ENCODE data around the gene MBP. TPM values are rescaled to one million over a fixed set of nuclear protein-coding genes. Genes with fewer than 3 reads are reported as not detected.

The MBP gene
- total RNA-seq, 1 experiment from 2014 or later, result 88.8 TPM

DNA sequence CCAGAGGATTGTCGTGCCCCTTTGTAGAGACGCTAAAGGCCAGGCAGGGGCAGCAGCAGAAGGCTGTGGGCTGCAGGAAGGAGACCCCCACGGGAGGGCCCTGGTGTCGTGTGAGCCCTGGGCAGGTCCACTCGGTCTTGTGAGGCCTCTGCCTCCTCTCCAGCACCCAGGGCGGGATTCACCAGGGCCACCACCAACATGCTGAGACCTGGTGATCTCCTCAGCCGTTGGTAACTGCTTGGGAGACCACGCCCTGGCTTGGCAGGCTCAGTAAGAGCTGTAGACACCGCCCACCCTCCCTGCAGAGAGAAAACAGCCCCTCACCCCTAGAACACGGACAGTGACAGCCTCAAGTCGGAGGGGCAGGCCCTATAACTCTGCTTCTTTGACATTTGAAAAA lies 21.1 kb downstream of the MBP start (continued):
- TF ChIP-seq, protein P1, sequence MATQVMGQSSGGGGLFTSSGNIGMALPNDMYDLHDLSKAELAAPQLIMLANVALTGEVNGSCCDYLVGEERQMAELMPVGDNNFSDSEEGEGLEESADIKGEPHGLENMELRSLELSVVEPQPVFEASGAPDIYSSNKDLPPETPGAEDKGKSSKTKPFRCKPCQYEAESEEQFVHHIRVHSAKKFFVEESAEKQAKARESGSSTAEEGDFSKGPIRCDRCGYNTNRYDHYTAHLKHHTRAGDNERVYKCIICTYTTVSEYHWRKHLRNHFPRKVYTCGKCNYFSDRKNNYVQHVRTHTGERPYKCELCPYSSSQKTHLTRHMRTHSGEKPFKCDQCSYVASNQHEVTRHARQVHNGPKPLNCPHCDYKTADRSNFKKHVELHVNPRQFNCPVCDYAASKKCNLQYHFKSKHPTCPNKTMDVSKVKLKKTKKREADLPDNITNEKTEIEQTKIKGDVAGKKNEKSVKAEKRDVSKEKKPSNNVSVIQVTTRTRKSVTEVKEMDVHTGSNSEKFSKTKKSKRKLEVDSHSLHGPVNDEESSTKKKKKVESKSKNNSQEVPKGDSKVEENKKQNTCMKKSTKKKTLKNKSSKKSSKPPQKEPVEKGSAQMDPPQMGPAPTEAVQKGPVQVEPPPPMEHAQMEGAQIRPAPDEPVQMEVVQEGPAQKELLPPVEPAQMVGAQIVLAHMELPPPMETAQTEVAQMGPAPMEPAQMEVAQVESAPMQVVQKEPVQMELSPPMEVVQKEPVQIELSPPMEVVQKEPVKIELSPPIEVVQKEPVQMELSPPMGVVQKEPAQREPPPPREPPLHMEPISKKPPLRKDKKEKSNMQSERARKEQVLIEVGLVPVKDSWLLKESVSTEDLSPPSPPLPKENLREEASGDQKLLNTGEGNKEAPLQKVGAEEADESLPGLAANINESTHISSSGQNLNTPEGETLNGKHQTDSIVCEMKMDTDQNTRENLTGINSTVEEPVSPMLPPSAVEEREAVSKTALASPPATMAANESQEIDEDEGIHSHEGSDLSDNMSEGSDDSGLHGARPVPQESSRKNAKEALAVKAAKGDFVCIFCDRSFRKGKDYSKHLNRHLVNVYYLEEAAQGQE (IDR thresholded peaks at IDR 0.05; ENCODE audit: insufficient read depth in 1 of 2, low read depth in 2 of 2, low read length in 1 of 2), result no peak

DNA sequence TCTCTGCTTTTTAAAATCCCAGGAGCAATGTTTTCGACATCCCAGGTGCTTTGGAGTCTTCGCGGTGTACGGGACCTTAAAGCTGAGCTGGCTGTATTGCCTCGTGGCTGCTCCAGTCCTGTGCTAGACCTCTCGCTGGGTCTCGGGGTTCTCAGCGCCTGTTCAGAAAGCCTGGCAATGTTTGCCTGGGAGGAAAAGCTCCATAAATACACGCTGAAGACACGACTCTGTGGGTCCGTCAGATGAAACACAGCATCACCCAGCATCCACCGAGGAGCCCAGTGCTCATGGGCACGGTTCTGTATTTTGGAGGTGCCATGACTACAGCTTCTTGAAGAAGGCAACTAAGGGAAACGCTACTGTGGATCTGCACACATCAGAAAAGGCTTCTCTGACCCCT lies 21.6 kb downstream of the MBP start:
- intact Hi-C loops (cut with micrococcal nuclease; ENCODE audit: unreplicated experiment) (loop anchor here (5.0 kb wide), 1 partner anchor 101 kb away; no protein-coding TSS in a partner anchor), in situ Hi-C loops (cut with HindIII; ENCODE audit: low pct_unique_long_range_greater_than_20kb, low sequenced_read_pairs) (no loop called here)
- Histone ChIP-seq H3K27ac (ENCODE audit: low read length) (peak overlapping the region; percentile 94), H3K4me3 (ENCODE audit: low read depth in 2 of 2, low read length in 2 of 2) (no peak overlapping the region), H3K4me1 (ENCODE audit: control insufficient read depth, insufficient read depth, low read length) (peaks cover 100% of the 10 kb centered on the region), H3K36me3 (ENCODE audit: control insufficient read depth, insufficient read depth, low read length) (no peaks in the 10 kb centered on the region), H3K9me3 (ENCODE audit: control insufficient read depth, insufficient read depth, low read depth, low read length) (no peaks in the 10 kb centered on the region), H3K27me3 (ENCODE audit: control insufficient read depth, insufficient read depth, low read length) (no peaks in the 10 kb centered on the region)
- TF ChIP-seq TCF7L2 (IDR thresholded peaks at IDR 0.05; ENCODE audit: low read depth, low read length) (no peak), POLR2AphosphoS5 (IDR thresholded peaks at IDR 0.05; ENCODE audit: low read depth, low read length) (no peak), SIN3A (IDR thresholded peaks at IDR 0.05; ENCODE audit: borderline replicate concordance, insufficient read depth, low read depth, low read length) (no peak)
- TF ChIP-seq, protein P2, sequence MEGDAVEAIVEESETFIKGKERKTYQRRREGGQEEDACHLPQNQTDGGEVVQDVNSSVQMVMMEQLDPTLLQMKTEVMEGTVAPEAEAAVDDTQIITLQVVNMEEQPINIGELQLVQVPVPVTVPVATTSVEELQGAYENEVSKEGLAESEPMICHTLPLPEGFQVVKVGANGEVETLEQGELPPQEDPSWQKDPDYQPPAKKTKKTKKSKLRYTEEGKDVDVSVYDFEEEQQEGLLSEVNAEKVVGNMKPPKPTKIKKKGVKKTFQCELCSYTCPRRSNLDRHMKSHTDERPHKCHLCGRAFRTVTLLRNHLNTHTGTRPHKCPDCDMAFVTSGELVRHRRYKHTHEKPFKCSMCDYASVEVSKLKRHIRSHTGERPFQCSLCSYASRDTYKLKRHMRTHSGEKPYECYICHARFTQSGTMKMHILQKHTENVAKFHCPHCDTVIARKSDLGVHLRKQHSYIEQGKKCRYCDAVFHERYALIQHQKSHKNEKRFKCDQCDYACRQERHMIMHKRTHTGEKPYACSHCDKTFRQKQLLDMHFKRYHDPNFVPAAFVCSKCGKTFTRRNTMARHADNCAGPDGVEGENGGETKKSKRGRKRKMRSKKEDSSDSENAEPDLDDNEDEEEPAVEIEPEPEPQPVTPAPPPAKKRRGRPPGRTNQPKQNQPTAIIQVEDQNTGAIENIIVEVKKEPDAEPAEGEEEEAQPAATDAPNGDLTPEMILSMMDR (IDR thresholded peaks at IDR 0.05), result no peak
- TF ChIP-seq, protein P1 (IDR thresholded peaks at IDR 0.05; ENCODE audit: insufficient read depth in 1 of 2, low read depth in 2 of 2, low read length in 1 of 2), result no peak
- CTCF ChIA-PET, result interaction anchor here (0.7 kb wide), 1 partner anchor 266 kb away, joined by 4 read pairs; no protein-coding TSS in a partner anchor
- BruUV-seq (replicated peaks), result no TSS peak
- DNase-seq (ENCODE audit: low read depth, low spot score) (no peak), ATAC-seq (no peak)
- POLR2A ChIA-PET, result interaction anchor here (0.5 to 1.6 kb wide), 3 partner anchors 10 to 19 kb away, joined by 3 to 7 read pairs (median 6); no protein-coding TSS in a partner anchor

DNA sequence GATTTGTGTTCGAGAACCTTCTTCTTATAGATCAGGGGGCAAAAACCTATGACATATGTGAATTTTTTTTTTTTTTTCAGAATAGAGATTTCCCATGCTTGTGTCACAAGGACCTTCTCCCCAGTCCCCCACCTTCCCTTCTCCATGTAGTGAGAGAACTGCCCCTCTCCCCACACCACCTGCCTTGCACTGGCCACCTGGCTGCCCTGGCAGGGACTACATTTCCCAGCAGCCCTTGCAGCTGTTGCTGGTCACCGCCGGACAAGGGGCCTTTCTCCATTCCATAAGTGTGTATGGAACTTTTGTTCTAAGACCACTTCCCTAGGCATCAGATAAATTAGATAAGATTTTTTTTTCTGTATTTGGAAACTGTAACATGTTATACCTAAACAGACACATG lies 22.2 kb downstream of the MBP start:
- CTCF ChIA-PET, result interaction anchor here (0.7 kb wide), 1 partner anchor 266 kb away, joined by 4 read pairs; no protein-coding TSS in a partner anchor
- TF ChIP-seq, protein P1 (IDR thresholded peaks at IDR 0.05; ENCODE audit: insufficient read depth in 1 of 2, low read depth in 2 of 2, low read length in 1 of 2), result no peak
- TF ChIP-seq TCF7L2 (IDR thresholded peaks at IDR 0.05; ENCODE audit: low read depth, low read length) (no peak), SIN3A (IDR thresholded peaks at IDR 0.05; ENCODE audit: borderline replicate concordance, insufficient read depth, low read depth, low read length) (no peak), POLR2AphosphoS5 (IDR thresholded peaks at IDR 0.05; ENCODE audit: low read depth, low read length) (no peak)
- TF ChIP-seq, protein P2 (IDR thresholded peaks at IDR 0.05), result no peak
- POLR2A ChIA-PET, result interaction anchor here (0.5 to 0.7 kb wide), 2 partner anchors 14 to 20 kb away, joined by 3 to 7 read pairs; no protein-coding TSS in a partner anchor
- ATAC-seq, result no peak
- no TSS peak for BruUV-seq (replicated peaks)
- intact Hi-C loops (cut with micrococcal nuclease; ENCODE audit: unreplicated experiment), result loop anchor here (5.0 kb wide), 1 partner anchor 102 kb away; no protein-coding TSS in a partner anchor
- no peak overlapping the region for H3K4me3 ChIP-seq (ENCODE audit: low read depth in 2 of 2, low read length in 2 of 2)
- no peaks in the 10 kb centered on the region for H3K36me3 ChIP-seq (ENCODE audit: control insufficient read depth, insufficient read depth, low read length)
- H3K27ac ChIP-seq (ENCODE audit: low read length), result peak overlapping the region; percentile 94
- H3K9me3 ChIP-seq (ENCODE audit: control insufficient read depth, insufficient read depth, low read depth, low read length), result no peaks in the 10 kb centered on the region
- no peak for DNase-seq (ENCODE audit: low read depth, low spot score)
- in situ Hi-C loops (cut with HindIII; ENCODE audit: low pct_unique_long_range_greater_than_20kb, low sequenced_read_pairs), result no loop called here
- H3K27me3 ChIP-seq (ENCODE audit: control insufficient read depth, insufficient read depth, low read length), result no peaks in the 10 kb centered on the region
- peaks cover 100% of the 10 kb centered on the region for H3K4me1 ChIP-seq (ENCODE audit: control insufficient read depth, insufficient read depth, low read length)
